Neuron (in vitro differentiated cells): Measurements from ENCODE around the gene PROM1.

Experiments
- H2AFZ ChIP-seq: one replicate; pipeline ENCODE4 v1.6.1; 2013; ENCODE audit warnings: low read depth, mild to moderate bottlenecking, inconsistent platforms, low read length, moderate library complexity
- H3K27me3 ChIP-seq: one replicate; pipeline ENCODE4 v1.6.1; 2013; ENCODE audit warnings: low read length; ENCODE audit not compliant: insufficient read depth
- H3K36me3 ChIP-seq: one replicate; pipeline ENCODE4 v1.6.1; 2013; ENCODE audit warnings: low read length; ENCODE audit not compliant: insufficient read depth
- H3K4me1 ChIP-seq: one replicate; pipeline ENCODE4 v1.6.1; 2013; ENCODE audit warnings: low read length; ENCODE audit not compliant: insufficient read depth
- H3K4me3 ChIP-seq: 2 replicates; pipeline ENCODE4 v1.5.1; 2013; ENCODE audit warnings: mild to moderate bottlenecking, low read length, moderate library complexity
- H3K9me3 ChIP-seq: one replicate; pipeline ENCODE4 v1.6.1; 2013; ENCODE audit warnings: low read length

PROM1 gene

DNA sequence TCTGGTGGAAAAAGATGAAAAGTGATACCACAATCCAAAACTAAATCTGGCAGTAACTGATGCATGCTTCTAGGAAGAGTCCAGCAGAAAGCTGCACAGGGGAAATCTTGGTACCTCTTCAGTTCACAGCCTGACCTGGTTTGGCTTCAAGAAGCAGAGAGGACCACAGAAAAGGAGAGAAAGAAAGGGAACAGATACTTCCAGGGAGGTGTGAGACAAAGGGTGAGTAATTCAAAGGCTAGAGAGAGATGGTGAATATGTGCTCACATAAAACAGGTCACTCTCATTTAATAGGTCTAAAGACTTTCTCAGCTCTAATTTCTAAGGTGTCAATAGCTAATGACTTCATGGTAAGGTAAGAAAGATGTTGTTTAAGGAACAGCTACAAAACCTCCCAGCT is 132.0 kb downstream of the PROM1 start:
- Histone ChIP-seq H3K9me3 (no peaks in the 10 kb centered on the region), H3K36me3 (no peaks in the 10 kb centered on the region), H3K4me1 (no peaks in the 10 kb centered on the region), H3K4me3 (no peak overlapping the region), H3K27me3 (no peaks in the 10 kb centered on the region), H2AFZ (no peak overlapping the region)

DNA sequence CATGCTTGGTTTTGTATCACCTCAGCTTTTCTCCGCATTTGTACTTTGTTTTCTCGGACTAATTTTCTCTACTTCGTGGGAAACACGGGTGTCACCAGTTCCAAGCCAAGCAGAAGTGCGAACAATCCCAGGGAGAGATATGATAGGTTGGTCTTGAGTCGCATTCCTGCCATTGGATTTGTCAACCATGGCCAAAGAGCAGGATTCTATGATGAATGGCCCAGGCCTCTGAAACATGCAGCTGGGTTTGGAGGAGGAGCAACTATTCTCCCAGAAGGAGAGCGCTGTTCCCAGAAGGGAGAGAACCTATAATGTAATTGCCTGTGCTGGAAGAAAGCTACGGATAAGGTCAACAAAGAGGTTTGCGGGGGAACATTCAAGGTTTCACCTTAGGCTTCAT is 135.0 kb downstream of the PROM1 start:
- Histone ChIP-seq H3K9me3 (no peaks in the 10 kb centered on the region), H3K36me3 (no peaks in the 10 kb centered on the region), H3K4me3 (no peak overlapping the region), H3K4me1 (no peaks in the 10 kb centered on the region), H3K27me3 (no peaks in the 10 kb centered on the region), H2AFZ (no peak overlapping the region)

DNA sequence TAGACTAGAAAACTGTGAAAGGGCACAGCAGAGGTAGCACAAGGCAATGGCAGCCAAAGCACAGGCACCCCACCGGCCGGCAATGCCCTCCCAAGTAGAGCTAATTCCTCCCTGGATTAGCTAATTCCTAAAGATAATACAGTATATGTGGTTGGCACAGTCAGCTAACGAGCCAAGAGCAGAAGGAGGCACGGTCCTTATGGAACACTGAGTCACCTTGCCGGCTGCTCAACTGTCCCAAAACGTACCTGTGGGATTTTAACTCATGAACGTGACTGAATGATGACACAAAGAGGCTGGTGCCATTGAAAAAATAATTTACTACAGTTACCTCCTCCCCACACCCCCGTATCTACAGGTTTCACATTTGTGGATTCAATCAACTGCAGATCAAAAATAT is 136.1 kb downstream of the PROM1 start:
- no peaks in the 10 kb centered on the region for H3K27me3 ChIP-seq
- H3K9me3 ChIP-seq, result no peaks in the 10 kb centered on the region
- H3K4me3 ChIP-seq, result no peak overlapping the region
- no peaks in the 10 kb centered on the region for H3K4me1 ChIP-seq
- H3K36me3 ChIP-seq, result no peaks in the 10 kb centered on the region
- no peak overlapping the region for H2AFZ ChIP-seq

DNA sequence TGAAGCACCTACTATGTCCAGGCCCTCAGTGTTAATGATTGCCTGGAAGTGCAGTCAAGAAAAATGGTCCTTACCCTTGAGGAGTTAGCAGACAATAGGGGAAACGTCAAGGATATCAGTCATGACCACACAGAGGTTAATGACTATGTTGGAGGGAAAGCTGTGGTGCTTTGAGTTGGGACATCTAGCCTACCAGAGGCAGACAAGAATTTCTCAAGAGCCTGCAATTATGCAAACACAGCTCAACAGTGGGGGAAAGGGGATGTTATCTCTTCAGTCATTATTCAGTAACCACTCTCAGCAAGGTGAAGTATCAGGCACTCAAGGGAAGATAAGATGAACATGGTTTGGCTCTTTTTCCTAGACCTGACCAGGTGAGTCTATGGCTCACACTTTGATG is 138.3 kb downstream of the PROM1 start:
- H3K4me3 ChIP-seq, result no peak overlapping the region
- no peaks in the 10 kb centered on the region for H3K9me3 ChIP-seq
- H2AFZ ChIP-seq, result no peak overlapping the region
- H3K4me1 ChIP-seq, result no peaks in the 10 kb centered on the region
- no peaks in the 10 kb centered on the region for H3K36me3 ChIP-seq
- peaks cover under 1% of the 10 kb centered on the region for H3K27me3 ChIP-seq

DNA sequence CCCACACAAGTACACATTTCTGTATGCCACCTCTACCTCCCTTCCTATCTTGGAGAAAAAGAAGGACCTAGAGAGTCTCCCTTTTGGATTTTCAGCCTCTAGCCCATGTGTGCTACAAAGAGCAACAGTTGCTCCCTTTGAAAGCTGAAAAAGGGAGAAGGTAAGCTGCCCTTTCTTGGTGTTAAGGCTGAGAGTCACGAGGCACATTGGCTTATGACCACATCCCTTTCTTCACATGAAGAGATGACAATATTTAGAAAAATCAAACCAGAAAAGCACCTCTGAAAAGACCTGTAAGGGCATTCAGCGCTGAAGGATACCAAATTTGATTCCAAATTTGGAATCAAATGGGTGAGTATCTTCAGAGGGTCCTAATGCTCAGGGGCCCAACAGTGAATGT is 138.9 kb downstream of the PROM1 start:
- no peak overlapping the region for H2AFZ ChIP-seq
- H3K36me3 ChIP-seq, result no peaks in the 10 kb centered on the region
- no peak overlapping the region for H3K4me3 ChIP-seq
- H3K4me1 ChIP-seq, result no peaks in the 10 kb centered on the region
- no peaks in the 10 kb centered on the region for H3K9me3 ChIP-seq
- peaks cover 3% of the 10 kb centered on the region for H3K27me3 ChIP-seq

DNA sequence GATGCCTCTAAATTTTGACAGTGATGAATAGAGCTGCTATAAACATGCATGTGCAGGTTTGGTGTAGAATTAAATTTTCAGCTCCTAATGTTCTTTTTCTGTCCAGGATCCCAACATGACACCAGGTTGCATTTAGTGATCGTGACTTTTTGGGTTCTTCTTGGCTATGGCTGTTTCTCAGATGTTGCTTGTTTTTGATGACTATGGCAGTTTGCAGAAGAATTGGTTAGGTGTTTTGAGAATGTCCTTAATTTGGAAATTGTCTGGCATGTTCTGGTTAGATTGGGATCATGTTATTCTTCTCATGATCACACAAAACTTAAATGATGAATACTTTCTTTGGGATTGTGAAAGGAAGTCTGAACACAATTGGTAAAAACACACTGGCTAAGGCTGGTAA is 141.5 kb downstream of the PROM1 start:
- no peak overlapping the region for H2AFZ ChIP-seq
- H3K4me1 ChIP-seq, result no peaks in the 10 kb centered on the region
- no peak overlapping the region for H3K4me3 ChIP-seq
- H3K27me3 ChIP-seq, result peaks cover 10% of the 10 kb centered on the region
- no peaks in the 10 kb centered on the region for H3K9me3 ChIP-seq
- H3K36me3 ChIP-seq, result no peaks in the 10 kb centered on the region

DNA sequence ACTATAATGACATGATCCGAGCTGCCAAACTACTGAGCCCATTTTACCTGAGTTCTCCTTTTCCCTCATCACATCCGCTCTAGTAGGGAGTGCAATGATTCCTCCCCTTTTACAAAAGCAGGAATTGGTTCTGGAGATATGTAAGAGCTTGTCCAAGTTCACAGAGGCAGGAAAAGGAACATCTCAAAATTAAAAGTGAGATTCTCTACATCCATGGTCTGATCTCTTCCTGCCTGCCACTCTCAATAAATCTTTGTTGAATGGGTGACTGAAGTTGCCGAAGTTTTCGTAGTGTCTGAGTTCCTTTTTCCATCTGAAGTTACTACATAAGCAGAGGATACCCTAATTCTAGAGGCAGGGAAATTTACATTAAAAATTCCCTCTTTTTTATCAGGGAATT is 145.2 kb downstream of the PROM1 start, which contains the start of gene FGFBP1:
TSS of gene FGFBP1 (minus strand) at position 101 of the 400 bp plus-strand sequence. CDS start 2,108 bp downstream, outside the sequence.
- Histone ChIP-seq H2AFZ (no peak within 1 kb of the TSS), H3K27me3 (peaks cover 10% of the 10 kb centered on the region), H3K4me3 (no peak within 1 kb of the TSS), H3K36me3 (no peaks in the 10 kb centered on the region), H3K4me1 (no peaks in the 10 kb centered on the region), H3K9me3 (no peaks in the 10 kb centered on the region)

DNA sequence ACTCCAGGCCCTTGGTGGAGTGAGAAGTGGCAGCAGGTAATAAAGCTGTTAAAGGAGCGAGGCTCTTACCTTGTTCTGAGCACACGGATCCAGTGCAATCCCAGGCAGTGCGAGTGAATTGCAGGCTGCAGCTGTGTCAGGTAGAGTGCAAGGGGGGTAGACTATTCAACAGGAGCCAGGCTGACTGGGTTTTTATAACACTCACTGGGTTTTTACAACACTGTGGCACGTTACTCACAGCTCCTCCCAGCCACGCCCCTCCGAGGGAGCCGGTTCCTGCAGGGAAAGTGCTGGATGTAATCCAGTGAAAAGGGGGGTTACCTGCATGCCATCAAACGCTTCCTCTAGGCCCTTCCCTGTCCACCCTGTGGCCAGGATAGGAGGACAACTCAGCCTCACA is 145.6 kb downstream of the PROM1 start:
- Histone ChIP-seq H3K4me3 (no peak overlapping the region), H3K36me3 (no peaks in the 10 kb centered on the region), H3K9me3 (no peaks in the 10 kb centered on the region), H3K27me3 (peaks cover 10% of the 10 kb centered on the region), H2AFZ (no peak overlapping the region), H3K4me1 (no peaks in the 10 kb centered on the region)

DNA sequence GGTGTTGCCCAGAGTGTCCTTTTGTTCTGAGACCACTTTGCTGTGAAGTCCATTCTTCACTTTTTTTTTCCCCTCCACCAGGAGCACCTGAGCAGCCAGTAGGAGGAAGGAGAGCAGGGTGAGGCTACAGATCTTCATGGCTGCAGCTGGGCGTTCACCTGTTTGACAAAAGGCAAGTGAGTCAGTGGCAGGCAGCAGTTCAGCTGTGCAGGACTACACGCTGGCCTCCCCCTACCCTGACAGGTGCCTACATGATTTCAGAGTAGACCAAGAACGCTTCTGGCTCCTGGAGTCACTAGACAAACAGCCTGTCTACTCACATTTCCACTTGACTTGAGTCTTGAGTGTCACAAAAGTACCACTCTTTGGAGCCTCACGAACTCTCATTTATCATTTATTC is 147.3 kb downstream of the PROM1 start:
- H3K36me3 ChIP-seq, result no peaks in the 10 kb centered on the region
- no peak overlapping the region for H2AFZ ChIP-seq
- H3K27me3 ChIP-seq, result peaks cover 14% of the 10 kb centered on the region
- no peak overlapping the region for H3K4me3 ChIP-seq
- no peaks in the 10 kb centered on the region for H3K4me1 ChIP-seq
- H3K9me3 ChIP-seq, result no peaks in the 10 kb centered on the region

DNA sequence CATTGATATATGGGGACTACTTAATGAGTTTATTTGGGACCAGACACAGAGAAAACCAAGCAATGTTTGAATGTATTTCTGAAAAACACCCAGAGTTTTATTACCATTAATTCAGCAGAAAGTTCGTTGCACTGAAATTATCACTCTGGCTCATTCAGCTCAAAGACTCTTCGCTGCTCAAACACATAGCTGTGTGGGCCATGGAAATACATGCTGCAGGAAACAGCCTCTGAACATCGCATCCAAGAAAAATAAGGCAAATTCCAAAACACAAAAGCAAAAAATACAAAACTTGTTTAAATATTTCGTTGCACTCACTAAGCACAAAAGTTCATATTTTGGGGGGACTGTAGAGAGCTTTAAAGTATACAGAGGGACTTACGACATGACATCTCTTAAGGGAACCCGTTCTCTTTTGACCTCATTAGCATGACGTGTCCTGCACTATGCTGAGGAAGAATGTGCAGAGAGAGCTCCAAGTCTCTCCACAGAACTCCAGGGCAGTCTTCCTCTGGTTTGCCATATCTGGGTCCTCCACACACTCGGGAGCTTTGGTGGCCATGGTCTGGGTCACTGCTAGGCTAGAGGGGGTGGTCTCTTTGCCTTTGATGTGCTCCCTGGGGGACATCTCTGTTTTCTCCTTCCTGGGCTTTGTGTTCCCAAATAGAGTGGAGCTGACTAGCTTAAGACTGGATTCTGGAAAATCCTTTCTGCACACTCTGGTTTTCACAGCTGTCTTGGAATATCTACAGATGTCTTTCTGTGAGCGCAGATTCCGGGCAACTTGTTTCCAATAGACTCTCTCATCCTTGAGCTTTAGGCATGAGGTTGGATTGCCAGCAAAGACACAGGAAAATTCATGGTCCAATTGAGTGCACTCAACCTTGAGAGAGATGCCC is 148.1 kb downstream of the PROM1 start:
- Histone ChIP-seq H3K4me3 (no peak overlapping the region), H2AFZ (no peak overlapping the region), H3K9me3 (no peaks in the 10 kb centered on the region), H3K4me1 (no peaks in the 10 kb centered on the region), H3K36me3 (no peaks in the 10 kb centered on the region), H3K27me3 (peaks cover 14% of the 10 kb centered on the region)

DNA sequence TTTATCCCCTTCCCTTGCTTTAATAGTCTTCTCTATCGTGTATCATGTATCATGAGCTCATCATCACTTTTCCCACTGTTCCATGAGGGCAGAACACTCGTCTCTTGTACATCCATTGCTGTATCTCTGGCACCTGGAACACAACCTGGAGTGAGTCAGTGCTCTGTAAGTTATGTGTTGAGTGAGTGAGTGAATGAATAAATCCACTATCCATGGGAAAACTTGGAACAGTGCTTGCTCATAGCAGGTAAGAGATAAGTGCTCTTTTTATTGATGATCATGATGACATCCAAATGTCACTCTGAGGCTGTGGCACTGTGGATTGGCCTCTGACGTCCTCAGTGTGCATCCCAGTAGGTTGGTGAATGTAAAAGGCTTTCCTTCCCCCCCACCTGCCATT is 149.6 kb downstream of the PROM1 start:
- Histone ChIP-seq H2AFZ (no peak overlapping the region), H3K4me3 (no peak overlapping the region), H3K36me3 (no peaks in the 10 kb centered on the region), H3K27me3 (peaks cover 11% of the 10 kb centered on the region), H3K9me3 (no peaks in the 10 kb centered on the region), H3K4me1 (no peaks in the 10 kb centered on the region)

DNA sequence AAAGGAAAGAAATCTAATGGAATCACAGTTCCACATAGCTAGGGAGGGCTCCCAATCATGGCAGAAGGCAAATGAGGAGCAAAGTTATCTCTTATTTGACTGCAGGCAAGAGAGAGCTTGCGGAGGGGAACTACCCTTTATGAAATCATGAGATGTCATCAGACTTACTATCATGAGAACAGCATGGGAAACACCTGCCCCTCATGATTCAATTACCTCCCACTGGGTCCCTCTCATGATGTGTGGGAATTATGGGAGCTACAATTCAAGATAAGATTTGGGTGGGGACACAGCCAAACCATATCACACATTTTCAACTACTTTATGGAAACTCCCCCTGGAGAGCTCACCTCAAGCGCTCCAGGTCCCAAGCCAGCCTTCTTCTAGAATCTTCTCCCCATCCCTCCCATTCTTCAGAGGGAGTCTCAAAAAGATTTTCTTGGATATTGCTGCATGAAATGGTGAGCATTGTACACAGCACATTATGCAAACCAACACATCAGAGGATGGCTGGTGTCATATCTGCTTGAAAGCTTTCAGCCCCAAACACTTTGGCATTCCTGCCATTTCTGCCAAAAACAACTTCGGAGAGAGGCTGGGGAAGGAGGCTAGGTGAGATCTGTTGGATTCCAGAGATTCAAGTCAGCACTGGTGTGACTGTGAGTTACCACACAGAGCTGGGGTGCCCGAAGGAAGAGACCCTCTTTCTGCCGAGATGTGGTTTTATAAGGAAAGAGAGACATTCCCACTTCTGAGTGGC is 152.2 kb downstream of the PROM1 start:
- Histone ChIP-seq H3K4me3 (no peak overlapping the region), H3K36me3 (no peaks in the 10 kb centered on the region), H2AFZ (no peak overlapping the region), H3K9me3 (no peaks in the 10 kb centered on the region), H3K4me1 (no peaks in the 10 kb centered on the region), H3K27me3 (peaks cover 7% of the 10 kb centered on the region)

DNA sequence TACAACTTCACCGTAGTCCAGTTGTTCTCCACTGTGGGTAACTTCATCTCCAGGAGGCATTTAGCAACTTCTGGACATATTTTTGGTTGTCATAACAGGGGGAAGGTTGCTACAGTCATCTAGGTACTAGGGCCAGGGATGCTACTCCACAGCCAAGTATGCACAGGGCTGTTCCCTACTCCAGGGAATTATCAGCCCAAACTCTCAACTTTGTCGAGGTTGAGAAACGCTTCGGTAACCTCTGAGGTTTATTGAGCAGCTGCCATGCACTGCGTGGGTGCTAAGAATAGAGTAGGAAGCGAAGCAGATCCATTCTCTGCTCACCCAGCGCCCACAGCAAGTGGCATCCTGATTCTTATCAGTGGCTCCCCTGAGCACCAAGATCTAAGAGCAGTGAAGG is 153.5 kb downstream of the PROM1 start:
- H3K4me3 ChIP-seq, result no peak overlapping the region
- H3K36me3 ChIP-seq, result no peaks in the 10 kb centered on the region
- no peaks in the 10 kb centered on the region for H3K4me1 ChIP-seq
- H3K9me3 ChIP-seq, result no peaks in the 10 kb centered on the region
- H2AFZ ChIP-seq, result no peak overlapping the region
- peaks cover 7% of the 10 kb centered on the region for H3K27me3 ChIP-seq
